ENCODE measurements around the gene OAF.

The OAF gene

DNA sequence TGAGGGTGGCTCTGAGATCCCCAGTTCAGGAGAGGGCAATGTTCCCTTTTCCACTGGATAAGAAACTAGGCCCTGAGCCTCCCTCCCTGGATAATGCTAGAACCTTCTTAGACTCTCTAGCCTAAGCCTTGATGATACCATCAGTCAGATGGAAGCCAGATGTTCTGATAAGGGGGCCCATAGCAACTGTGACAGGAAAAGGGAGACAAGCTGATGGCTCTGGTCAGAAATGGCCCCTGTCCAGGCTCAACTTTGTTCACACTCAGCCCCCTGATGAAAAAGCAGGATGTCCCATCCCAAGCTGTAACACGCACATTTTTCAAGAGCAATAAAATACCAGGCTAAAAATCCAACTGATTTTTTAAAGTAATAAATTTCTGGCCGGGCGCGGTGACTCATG lies 7.2 kb upstream of the OAF start:
- DNase-seq (ENCODE audit: low read depth) = no peak

DNA sequence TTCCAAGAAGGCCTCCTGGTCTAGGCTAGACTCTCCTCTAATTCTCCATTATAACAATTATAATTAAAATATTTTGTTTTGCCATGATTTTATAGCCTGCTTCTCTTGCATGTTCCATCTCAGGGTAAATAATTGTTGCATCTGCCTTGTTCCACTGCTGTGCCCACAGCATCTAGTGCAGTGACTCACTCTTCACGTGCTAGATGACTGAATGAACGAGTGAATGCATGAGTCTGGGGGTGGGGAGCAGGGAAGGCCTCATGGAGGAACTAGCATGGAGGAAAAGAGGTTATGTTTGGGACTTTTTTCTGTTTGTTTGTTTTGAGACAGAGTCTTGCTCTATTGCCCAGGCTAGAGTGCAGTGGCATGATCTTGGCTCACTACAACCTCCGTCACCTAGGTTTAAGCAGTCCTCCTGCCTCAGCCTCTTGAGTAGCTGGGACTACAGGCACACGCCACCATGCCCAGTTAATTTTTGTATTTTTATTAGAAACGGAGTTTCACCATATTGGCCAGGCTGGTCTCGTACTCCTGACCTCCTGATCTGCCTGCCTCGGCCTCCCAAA lies 5.2 kb upstream of the OAF start:
- peak; percentile 49 for DNase-seq (ENCODE audit: low read depth)

GRCh38 chr11:120207512-120207911 lies 3.3 kb upstream of the OAF start:
- no peak for DNase-seq (ENCODE audit: low read depth)

DNA sequence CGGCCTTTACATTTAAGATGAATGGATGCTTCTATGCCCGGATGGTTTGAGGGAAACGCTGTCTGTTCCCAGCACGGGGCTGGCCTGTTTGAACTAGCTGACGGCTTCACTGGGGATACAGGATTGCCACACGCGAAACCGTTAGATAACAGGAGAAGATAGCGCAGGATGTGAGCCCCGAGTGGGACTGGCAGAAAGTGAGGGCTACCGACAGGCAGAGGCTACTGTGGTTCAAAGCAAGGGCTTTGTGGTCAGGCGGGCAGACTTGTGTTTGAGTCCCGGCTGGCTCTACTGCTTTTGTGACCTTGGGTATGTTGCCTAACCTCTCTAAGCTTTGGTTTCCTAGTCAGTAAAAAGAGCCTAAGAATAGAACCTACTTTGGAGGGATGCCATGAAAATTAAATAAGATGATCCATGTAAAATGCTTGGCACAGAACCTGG lies 2.8 kb upstream of the OAF start:
- no peak for DNase-seq (ENCODE audit: low read depth)

GRCh38 chr11:120208777-120209176 lies 2.1 kb upstream of the OAF start:
- DNase-seq (ENCODE audit: low read depth) = peak; percentile 42

DNA sequence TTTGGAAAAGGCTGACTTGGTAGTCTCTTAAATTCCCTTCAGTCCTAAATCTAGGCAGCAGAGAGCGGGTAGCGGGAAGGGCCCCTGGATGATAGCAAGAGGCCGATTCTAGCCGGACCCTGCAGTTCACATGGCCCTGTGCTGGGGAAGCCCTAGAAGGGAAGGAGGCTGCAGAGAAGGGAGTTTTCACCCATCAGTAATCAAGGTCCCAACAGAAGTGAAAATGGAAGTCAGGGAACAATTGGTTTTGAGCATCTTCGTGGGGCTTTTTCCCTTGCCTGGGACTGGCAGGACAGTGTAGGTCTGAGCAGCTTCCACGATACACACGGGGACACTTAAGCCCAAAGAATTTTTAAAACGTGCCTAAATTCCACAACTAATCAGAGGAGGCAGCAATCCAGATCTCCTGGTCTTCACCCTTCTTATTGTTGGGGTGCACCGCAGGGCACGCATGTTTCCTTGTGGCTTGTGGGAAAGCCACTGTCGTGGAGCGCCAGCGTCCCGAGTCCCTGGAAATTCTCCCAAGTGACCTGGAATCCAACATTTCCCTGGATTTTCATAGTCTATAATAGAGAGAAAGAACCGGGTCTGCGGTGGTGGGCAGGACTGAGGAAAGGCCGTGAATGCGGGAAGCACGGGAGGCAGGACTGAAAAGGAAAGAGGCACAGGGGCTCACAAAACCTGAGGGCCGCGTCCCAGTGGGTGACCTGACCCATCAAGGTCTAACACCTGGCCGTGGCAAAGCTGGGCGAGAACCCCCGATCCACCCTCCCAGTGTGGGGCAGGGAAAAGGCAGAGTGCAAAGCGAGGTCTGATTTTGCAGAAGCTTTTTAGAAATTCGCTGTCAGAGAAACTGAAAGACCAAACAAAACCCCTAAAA lies 846 bp upstream of the OAF start:
- no peak for DNase-seq (ENCODE audit: low read depth)

GRCh38 chr11:120211522-120212258 lies 858 bp downstream of the OAF start:
- no peak for DNase-seq (ENCODE audit: low read depth)

DNA sequence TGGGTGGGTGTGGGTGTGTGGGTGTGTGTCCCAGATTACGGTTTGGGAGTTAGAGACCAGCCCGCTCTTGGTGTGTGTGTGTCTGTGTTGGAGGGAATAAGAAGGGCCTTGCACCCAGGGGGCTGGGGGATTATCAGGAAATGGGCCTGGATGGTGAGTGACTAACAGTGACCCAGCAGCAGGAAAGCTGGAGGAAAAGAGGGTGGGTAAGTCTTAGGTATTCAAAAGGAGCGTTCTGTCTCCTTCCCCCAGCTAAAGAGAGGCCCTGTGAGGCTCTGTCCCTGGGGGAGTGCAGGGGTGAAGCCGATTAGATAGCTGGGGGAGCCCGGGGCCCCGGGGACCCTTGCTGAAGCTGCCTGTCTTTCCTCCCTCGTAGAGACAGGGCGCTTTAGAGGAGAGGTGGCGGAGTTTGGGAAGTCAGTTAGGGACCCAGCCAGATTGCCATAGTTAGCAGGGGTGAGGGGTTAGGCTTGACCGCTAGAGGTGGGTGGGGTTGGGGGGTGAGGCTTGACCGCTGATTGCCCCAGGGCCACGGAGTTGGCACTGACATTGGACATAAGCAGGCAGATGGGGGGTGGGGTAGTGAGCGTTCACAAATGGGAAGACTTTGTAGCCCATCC lies 1.5 kb downstream of the OAF start:
- DNase-seq (ENCODE audit: low read depth) = no peak

DNA sequence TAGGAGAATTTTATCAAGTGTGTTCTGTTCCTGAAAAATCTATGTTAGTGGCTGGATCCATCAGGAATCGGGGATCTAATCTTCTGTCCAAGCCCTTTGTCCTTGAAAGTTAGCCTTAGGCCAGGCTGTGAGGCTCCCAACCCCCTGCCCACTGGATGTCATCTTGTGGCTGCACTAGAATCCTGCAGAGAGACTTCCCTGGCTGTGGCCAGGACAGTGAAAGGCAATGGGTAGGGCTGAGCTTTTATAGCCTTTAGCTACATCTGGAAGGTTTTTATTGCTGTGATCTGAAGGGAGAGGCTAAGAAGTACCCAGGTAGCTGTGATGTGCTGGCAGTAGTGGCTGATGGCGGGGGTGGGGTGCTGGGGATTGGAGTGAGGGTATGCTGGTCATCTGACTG lies 2.1 kb downstream of the OAF start:
- no peak for DNase-seq (ENCODE audit: low read depth)

DNA sequence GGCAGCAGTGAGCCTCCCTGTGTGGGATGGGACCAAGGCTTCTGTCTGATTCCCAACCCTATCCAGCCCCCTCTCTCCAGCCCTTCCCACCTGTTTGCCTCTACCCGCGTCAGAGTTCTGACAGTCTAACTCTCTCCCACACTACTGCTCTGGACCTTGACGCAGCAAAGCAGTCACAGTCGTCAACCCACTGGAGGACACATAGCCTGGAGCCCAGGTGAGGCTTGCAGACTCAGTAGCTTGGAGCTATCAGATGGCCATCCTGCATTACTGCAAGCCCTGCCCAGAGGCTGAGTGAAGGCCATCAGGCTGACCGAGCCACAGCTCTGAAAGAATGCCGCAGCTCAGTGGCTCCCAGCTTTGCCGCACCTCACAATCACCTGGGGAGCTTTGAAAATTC lies 3.7 kb downstream of the OAF start:
- DNase-seq (ENCODE audit: low read depth) = no peak

GRCh38 chr11:120215634-120216033 lies 4.8 kb downstream of the OAF start:
- no peak for DNase-seq (ENCODE audit: low read depth)

- DNase-seq (ENCODE audit: low read depth) = no peak
Measured at GRCh38 chr11:120216426-120217102, 5.7 kb downstream of the OAF start.

DNA sequence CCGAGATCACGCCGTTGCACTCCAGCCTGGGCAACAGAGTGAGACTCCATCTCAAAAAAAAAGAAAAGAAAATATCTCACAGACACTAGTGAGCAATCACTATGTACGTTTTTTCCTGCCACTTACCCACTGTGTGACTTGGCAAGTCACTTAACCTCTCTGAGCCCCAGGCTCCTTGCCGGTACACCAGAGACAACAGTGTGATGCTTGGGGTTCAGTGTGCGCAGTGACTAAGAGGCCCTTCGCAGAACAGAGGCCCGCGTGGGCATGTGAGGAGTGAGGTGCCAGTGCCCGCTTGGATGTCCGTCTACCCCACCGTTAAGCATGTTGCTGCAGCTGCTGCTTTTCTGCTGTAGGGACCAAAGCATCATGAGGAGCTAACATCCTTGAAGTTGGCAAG lies 6.7 kb downstream of the OAF start:
- no peak for DNase-seq (ENCODE audit: low read depth)

DNA sequence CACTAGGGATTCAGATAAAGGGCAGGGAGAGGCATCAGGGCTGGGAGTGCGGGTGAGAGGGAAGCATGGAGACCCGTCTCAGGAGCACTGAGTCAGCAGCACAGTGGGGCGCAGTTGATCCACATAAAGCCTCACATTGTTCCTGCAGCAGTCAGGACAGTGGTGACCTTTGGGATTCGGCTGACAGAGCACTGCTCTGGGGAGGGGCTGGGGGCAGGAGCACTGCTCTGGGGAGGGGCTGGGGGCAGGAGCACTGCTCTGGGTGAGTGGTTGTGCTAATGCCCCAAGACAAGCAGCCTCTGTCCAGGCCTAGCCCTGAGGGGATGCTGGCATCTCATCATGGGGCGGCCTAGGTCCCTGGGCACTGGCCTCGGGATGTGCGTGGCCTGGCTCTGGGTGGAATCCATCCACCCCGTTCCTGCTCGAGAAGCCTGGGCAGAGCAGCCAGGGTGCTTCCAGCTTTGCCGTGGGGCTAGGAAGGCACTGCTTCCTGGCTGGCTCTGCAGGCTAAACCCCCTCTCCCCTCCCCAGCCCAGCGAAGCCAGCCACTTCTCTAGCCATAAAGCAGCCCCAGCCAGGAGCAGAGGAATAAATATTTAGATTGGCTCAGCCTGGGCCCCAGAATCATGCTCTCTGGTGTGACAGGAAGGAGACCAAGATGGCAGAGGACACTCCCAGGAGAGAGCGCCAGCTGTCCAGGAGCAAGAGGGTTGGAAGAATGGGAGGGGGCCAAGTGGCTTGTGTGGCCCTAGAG lies 7.3 kb downstream of the OAF start:
- no peak for DNase-seq (ENCODE audit: low read depth)

DNA sequence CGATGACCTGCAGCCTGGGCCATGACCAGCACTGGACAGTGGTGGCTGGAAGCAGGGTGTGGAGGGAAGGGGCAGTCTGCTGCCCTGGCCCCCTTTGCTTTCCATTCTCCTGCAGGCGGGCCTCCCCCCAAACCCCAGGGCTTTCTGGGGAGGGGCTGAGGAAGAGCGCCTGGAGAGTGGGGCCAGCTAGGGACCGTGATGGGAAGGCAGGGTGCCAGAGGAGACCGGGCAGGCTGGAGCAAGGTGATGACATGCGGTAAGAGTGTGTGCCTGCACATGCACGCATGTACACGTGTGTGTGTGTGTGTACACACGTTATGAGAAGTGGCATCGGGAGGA lies 7.8 kb downstream of the OAF start:
- DNase-seq (ENCODE audit: low read depth) = no peak

- no peak for DNase-seq (ENCODE audit: low read depth)
Measured at GRCh38 chr11:120219232-120219937, 8.6 kb downstream of the OAF start.

- no peak for DNase-seq (ENCODE audit: low read depth)
Measured at GRCh38 chr11:120219938-120220746, 9.3 kb downstream of the OAF start.

DNA sequence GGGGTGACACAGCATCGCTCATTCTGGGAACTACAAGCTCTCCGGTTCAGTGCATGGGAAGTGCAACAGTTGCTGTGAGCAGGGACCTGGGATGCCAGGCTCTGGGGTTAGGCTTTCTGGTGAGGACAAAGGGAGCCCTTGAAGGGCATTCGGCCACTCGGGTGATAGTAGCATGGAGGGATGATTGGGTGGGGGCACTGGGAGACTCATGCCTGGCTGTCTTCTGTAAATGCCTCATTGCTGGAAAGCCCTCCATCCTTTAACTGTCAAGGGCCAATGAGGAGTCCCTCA lies 9.9 kb downstream of the OAF start:
- no peak for DNase-seq (ENCODE audit: low read depth)

- no peak for DNase-seq (ENCODE audit: low read depth)
Measured at GRCh38 chr11:120221115-120221752, 10.4 kb downstream of the OAF start.

DNA sequence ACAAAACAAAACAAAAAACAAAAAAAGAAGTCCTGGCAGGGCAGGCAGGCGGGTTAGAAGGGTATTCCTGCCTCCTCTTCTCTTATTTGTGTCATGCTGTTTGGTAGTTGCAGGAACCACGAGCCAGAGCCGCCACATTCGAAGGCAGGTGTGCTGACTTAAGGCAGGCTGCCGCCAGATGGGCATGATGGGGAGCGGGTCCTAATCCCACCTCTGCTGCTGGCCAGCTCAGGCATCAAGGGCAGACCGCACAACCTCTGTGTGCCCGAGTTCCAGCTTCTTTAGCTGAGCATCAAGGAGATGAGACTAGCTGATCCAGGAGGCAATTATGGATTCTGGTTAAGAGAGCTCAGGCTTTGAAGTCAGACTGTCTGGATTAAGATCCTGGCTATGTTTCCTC lies 12.1 kb downstream of the OAF start:
- DNase-seq (ENCODE audit: low read depth) = no peak
